Measurements from ENCODE around the gene TMEM272. TPM values are rescaled to one million over a fixed set of nuclear protein-coding genes. Genes with fewer than 3 reads are reported as not detected.
A peak's percentile ranks its signal among the peaks of the same experiment; 100 is the strongest.

The TMEM272 gene
- total and polyA plus RNA-seq, 2 of the 13 experiments (the other 11 are each of a cell fraction or from before 2014, with no cell fraction given), result 0.37 to 0.62 TPM

- TF ChIP-seq ATF4 (CRISPR knock-in tag; IDR thresholded peaks at IDR 0.05), result peak in 1 of 2 experiments; percentile 77; a peak in 1 of 4 replicates
- TF ChIP-seq ZNF331 (CRISPR knock-in tag; IDR thresholded peaks at IDR 0.05), result peak; percentile 25; the same call in 1 of the 2 replicates
- TF ChIP-seq IRF2 (CRISPR knock-in tag; IDR thresholded peaks at IDR 0.05), result peak; percentile 40; the same call in 1 of the 2 replicates
- TF ChIP-seq BORCS8-MEF2B (CRISPR knock-in tag; IDR thresholded peaks at IDR 0.05), result no peak; the same call in 1 of the 2 replicates
- TF ChIP-seq MAF1 (CRISPR knock-in tag; IDR thresholded peaks at IDR 0.05; ENCODE audit: borderline replicate concordance), result no peak
- TF ChIP-seq ZSCAN20 (CRISPR knock-in tag; IDR thresholded peaks at IDR 0.05; ENCODE audit: borderline replicate concordance), result peak; percentile 68; the same call in 1 of the 2 replicates
- TF ChIP-seq RFXAP (CRISPR knock-in tag; IDR thresholded peaks at IDR 0.05; ENCODE audit: borderline replicate concordance), result no peak
- TF ChIP-seq, protein P1, sequence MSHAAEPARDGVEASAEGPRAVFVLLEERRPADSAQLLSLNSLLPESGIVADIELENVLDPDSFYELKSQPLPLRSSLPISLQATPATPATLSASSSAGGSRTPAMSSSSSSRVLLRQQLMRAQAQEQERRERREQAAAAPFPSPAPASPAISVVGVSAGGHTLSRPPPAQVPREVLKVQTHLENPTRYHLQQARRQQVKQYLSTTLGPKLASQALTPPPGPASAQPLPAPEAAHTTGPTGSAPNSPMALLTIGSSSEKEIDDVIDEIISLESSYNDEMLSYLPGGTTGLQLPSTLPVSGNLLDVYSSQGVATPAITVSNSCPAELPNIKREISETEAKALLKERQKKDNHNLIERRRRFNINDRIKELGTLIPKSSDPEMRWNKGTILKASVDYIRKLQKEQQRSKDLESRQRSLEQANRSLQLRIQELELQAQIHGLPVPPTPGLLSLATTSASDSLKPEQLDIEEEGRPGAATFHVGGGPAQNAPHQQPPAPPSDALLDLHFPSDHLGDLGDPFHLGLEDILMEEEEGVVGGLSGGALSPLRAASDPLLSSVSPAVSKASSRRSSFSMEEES (CRISPR knock-in tag; IDR thresholded peaks at IDR 0.05), result no peak; the same call in 1 of the 2 replicates
- TF ChIP-seq NR3C1 (CRISPR knock-in tag; IDR thresholded peaks at IDR 0.05), result no peak
- 0 out of 2 replicates have a peak, but pooled peaks have one; percentile 47 for TF ChIP-seq SP140L (CRISPR knock-in tag; IDR thresholded peaks at IDR 0.05; ENCODE audit: borderline replicate concordance)
- TF ChIP-seq SMYD3 (CRISPR knock-in tag; IDR thresholded peaks at IDR 0.05), result no peak
- TF ChIP-seq, protein P2, sequence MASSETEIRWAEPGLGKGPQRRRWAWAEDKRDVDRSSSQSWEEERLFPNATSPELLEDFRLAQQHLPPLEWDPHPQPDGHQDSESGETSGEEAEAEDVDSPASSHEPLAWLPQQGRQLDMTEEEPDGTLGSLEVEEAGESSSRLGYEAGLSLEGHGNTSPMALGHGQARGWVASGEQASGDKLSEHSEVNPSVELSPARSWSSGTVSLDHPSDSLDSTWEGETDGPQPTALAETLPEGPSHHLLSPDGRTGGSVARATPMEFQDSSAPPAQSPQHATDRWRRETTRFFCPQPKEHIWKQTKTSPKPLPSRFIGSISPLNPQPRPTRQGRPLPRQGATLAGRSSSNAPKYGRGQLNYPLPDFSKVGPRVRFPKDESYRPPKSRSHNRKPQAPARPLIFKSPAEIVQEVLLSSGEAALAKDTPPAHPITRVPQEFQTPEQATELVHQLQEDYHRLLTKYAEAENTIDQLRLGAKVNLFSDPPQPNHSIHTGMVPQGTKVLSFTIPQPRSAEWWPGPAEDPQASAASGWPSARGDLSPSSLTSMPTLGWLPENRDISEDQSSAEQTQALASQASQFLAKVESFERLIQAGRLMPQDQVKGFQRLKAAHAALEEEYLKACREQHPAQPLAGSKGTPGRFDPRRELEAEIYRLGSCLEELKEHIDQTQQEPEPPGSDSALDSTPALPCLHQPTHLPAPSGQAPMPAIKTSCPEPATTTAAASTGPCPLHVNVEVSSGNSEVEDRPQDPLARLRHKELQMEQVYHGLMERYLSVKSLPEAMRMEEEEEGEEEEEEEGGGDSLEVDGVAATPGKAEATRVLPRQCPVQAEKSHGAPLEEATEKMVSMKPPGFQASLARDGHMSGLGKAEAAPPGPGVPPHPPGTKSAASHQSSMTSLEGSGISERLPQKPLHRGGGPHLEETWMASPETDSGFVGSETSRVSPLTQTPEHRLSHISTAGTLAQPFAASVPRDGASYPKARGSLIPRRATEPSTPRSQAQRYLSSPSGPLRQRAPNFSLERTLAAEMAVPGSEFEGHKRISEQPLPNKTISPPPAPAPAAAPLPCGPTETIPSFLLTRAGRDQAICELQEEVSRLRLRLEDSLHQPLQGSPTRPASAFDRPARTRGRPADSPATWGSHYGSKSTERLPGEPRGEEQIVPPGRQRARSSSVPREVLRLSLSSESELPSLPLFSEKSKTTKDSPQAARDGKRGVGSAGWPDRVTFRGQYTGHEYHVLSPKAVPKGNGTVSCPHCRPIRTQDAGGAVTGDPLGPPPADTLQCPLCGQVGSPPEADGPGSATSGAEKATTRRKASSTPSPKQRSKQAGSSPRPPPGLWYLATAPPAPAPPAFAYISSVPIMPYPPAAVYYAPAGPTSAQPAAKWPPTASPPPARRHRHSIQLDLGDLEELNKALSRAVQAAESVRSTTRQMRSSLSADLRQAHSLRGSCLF (CRISPR knock-in tag; IDR thresholded peaks at IDR 0.05; ENCODE audit: borderline replicate concordance), result no peak
- TF ChIP-seq THYN1 (CRISPR knock-in tag; IDR thresholded peaks at IDR 0.05; ENCODE audit: borderline replicate concordance, low read depth), result no peak
- TF ChIP-seq, protein P3, sequence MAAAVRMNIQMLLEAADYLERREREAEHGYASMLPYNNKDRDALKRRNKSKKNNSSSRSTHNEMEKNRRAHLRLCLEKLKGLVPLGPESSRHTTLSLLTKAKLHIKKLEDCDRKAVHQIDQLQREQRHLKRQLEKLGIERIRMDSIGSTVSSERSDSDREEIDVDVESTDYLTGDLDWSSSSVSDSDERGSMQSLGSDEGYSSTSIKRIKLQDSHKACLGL (CRISPR knock-in tag; IDR thresholded peaks at IDR 0.05), result peak; percentile 40; the same call in 1 of the 2 replicates
- peak; percentile 68; the same call in 1 of the 2 replicates for TF ChIP-seq MYPOP (CRISPR knock-in tag; IDR thresholded peaks at IDR 0.05)
- TF ChIP-seq CCDC6 (CRISPR knock-in tag; IDR thresholded peaks at IDR 0.05), result peak; percentile 84; the same call in 1 of the 2 replicates
- no peak for TF ChIP-seq ZNF746 (CRISPR knock-in tag; IDR thresholded peaks at IDR 0.05)
- no peak for TF ChIP-seq ZZZ3 (CRISPR knock-in tag; IDR thresholded peaks at IDR 0.05; ENCODE audit: borderline replicate concordance)
- TF ChIP-seq MIER3 (CRISPR knock-in tag; IDR thresholded peaks at IDR 0.05; ENCODE audit: borderline replicate concordance), result no peak
These were observed 41.3 kb downstream of the TMEM272 start, which contains the start of gene DHRS12 (continued) for GRCh38 chr13:51803422-51804294.

Data from HepG2 (cell line).